Measurements from ENCODE around the gene TEX29. TPM values are rescaled to one million over a fixed set of nuclear protein-coding genes. Genes with fewer than 3 reads are reported as not detected.

Gene TEX29
- total RNA-seq, 1 experiment from 2014 or later: not detected

- H3K4me1 Mint-ChIP-seq (ENCODE audit: insufficient read depth, unreplicated experiment): no peaks in the 10 kb centered on the region
- TF ChIP-seq CTCF (IDR thresholded peaks at IDR 0.05; ENCODE audit: unreplicated experiment): no peak
- no peak overlapping the region for H3K4me3 Mint-ChIP-seq (ENCODE audit: unreplicated experiment)
- POLR2A ChIA-PET: no interaction called here
- intact Hi-C loops (cut with micrococcal nuclease): no loop called here
- CTCF ChIA-PET: interaction anchor here (0.6 kb wide), 1 partner anchor 106 kb away, joined by 3 read pairs; no protein-coding TSS in a partner anchor
- H3K36me3 Mint-ChIP-seq (ENCODE audit: insufficient read depth, unreplicated experiment): no peaks in the 10 kb centered on the region
- no peak overlapping the region for H3K27ac Mint-ChIP-seq (ENCODE audit: low read depth, unreplicated experiment)
- no TSS peak for BruUV-seq (replicated peaks)
- H3K27me3 Mint-ChIP-seq (ENCODE audit: insufficient read depth, unreplicated experiment): peaks cover 16% of the 10 kb centered on the region
- DNase-seq (ENCODE audit: unreplicated experiment): no peak
- H3K9me3 Mint-ChIP-seq (ENCODE audit: unreplicated experiment): no peaks in the 10 kb centered on the region
Observed at GRCh38 chr13:111325146-111325890, 4.9 kb downstream of the TEX29 start.

- no peaks in the 10 kb centered on the region for H3K4me1 Mint-ChIP-seq (ENCODE audit: insufficient read depth, unreplicated experiment)
- ChIA-PET POLR2A (no interaction called here), CTCF (interaction anchor here (0.6 kb wide), 1 partner anchor 105 kb away, joined by 3 read pairs; no protein-coding TSS in a partner anchor)
- H3K36me3 Mint-ChIP-seq (ENCODE audit: insufficient read depth, unreplicated experiment): no peaks in the 10 kb centered on the region
- DNase-seq (ENCODE audit: unreplicated experiment): no peak
- no peak overlapping the region for H3K27ac Mint-ChIP-seq (ENCODE audit: low read depth, unreplicated experiment)
- peaks cover 24% of the 10 kb centered on the region for H3K27me3 Mint-ChIP-seq (ENCODE audit: insufficient read depth, unreplicated experiment)
- TF ChIP-seq CTCF (IDR thresholded peaks at IDR 0.05; ENCODE audit: unreplicated experiment): no peak
- no peaks in the 10 kb centered on the region for H3K9me3 Mint-ChIP-seq (ENCODE audit: unreplicated experiment)
- intact Hi-C loops (cut with micrococcal nuclease): no loop called here
- no TSS peak for BruUV-seq (replicated peaks)
- no peak overlapping the region for H3K4me3 Mint-ChIP-seq (ENCODE audit: unreplicated experiment)
Observed at GRCh38 chr13:111325941-111326620, 5.6 kb downstream of the TEX29 start.

GRCh38 chr13:111326621-111326965 lies 6.2 kb downstream of the TEX29 start:
- peaks cover 29% of the 10 kb centered on the region for H3K27me3 Mint-ChIP-seq (ENCODE audit: insufficient read depth, unreplicated experiment)
- DNase-seq (ENCODE audit: unreplicated experiment): no peak
- POLR2A ChIA-PET: no interaction called here

More at GRCh38 chr13:111326621-111326965, 6.2 kb downstream of the TEX29 start:
- no peaks in the 10 kb centered on the region for H3K9me3 Mint-ChIP-seq (ENCODE audit: unreplicated experiment)
- BruUV-seq (replicated peaks): no TSS peak
- no peaks in the 10 kb centered on the region for H3K36me3 Mint-ChIP-seq (ENCODE audit: insufficient read depth, unreplicated experiment)
- CTCF ChIA-PET: no interaction called here
- no peak overlapping the region for H3K27ac Mint-ChIP-seq (ENCODE audit: low read depth, unreplicated experiment)
- TF ChIP-seq CTCF (IDR thresholded peaks at IDR 0.05; ENCODE audit: unreplicated experiment): no peak
- no peak overlapping the region for H3K4me3 Mint-ChIP-seq (ENCODE audit: unreplicated experiment)
- intact Hi-C loops (cut with micrococcal nuclease): no loop called here
- H3K4me1 Mint-ChIP-seq (ENCODE audit: insufficient read depth, unreplicated experiment): no peaks in the 10 kb centered on the region

Data from MCF 10A (cell line).